ENCODE data around the gene NOD2. TPM values are rescaled to one million over a fixed set of nuclear protein-coding genes. Genes with fewer than 3 reads are reported as not detected.

Gene NOD2
- total and polyA plus RNA-seq, 2 of the 13 experiments (the other 11 are each of a cell fraction or from before 2014, with no cell fraction given): 0.27 to 0.81 TPM

DNA sequence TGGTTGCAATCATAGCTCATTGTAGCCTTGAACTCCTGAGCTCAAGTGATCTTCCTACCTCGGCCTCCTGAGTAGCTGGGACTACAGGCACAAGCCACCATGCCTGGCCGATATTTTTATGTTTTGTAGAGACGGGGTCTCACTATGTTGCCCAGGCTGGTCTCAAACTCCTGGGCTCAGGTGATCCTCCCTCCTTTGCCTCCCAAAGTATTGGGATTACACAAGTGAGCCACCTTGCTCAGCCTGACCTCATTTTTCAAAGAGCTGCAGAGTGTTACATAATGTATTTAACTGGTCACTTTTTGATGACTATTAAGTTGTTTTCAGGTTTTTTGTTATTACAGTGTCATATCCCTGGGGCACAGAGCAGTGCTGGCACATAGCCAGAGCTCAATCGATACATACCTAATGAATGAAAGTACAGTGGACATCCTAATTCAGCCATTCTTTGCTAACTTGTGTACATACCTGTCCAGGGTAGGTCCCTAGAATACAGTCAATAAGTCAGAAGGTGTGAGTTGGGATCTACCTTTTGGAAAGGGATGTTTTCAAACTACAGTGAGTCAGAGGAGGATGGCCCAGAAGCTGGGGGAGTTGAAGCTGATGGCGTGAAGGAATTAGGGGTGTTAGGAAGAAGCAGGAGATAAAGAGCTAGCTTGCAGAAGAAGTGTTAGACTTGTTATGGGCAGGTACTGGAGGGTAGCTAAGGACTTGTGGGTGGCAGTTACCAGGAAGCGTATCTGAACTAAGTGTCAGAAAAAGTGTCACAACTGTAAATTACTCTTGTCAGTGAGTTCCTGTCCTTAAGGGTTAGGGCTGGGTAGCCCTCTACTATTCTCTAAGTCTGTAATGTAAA, 28.4 kb downstream of the NOD2 start (continued):
- TF ChIP-seq, protein P1, sequence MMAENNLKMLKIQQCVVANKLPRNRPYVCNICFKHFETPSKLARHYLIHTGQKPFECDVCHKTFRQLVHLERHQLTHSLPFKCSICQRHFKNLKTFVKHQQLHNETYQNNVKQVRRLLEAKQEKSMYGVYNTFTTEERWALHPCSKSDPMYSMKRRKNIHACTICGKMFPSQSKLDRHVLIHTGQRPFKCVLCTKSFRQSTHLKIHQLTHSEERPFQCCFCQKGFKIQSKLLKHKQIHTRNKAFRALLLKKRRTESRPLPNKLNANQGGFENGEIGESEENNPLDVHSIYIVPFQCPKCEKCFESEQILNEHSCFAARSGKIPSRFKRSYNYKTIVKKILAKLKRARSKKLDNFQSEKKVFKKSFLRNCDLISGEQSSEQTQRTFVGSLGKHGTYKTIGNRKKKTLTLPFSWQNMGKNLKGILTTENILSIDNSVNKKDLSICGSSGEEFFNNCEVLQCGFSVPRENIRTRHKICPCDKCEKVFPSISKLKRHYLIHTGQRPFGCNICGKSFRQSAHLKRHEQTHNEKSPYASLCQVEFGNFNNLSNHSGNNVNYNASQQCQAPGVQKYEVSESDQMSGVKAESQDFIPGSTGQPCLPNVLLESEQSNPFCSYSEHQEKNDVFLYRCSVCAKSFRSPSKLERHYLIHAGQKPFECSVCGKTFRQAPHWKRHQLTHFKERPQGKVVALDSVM (CRISPR knock-in tag; IDR thresholded peaks at IDR 0.05): peak; percentile 85
- TF ChIP-seq ETV5 (CRISPR knock-in tag; IDR thresholded peaks at IDR 0.05; ENCODE audit: borderline replicate concordance) (no peak), MXD4 (CRISPR knock-in tag; IDR thresholded peaks at IDR 0.05) (no peak), NFKBIZ (CRISPR knock-in tag; IDR thresholded peaks at IDR 0.05) (no peak), TBX2 (CRISPR knock-in tag; IDR thresholded peaks at IDR 0.05; ENCODE audit: borderline replicate concordance) (0 out of 2 replicates have a peak, but pooled peaks have one; percentile 15), ZSCAN20 (CRISPR knock-in tag; IDR thresholded peaks at IDR 0.05; ENCODE audit: borderline replicate concordance) (0 out of 2 replicates have a peak, but pooled peaks have one; percentile 14), CHD4 (IDR thresholded peaks at IDR 0.05; ENCODE audit: borderline replicate concordance, low read length) (no peak), ZNF792 (CRISPR knock-in tag; IDR thresholded peaks at IDR 0.05) (no peak), ZMYM4 (CRISPR knock-in tag; IDR thresholded peaks at IDR 0.05) (no peak), ZNF883 (CRISPR knock-in tag; IDR thresholded peaks at IDR 0.05; ENCODE audit: not compliant biosample characterization) (no peak), RAD51 (IDR thresholded peaks at IDR 0.05; ENCODE audit: borderline replicate concordance) (no peak), SOX5 (CRISPR knock-in tag; IDR thresholded peaks at IDR 0.05; ENCODE audit: borderline replicate concordance) (no peak)
- TF ChIP-seq, protein P2, sequence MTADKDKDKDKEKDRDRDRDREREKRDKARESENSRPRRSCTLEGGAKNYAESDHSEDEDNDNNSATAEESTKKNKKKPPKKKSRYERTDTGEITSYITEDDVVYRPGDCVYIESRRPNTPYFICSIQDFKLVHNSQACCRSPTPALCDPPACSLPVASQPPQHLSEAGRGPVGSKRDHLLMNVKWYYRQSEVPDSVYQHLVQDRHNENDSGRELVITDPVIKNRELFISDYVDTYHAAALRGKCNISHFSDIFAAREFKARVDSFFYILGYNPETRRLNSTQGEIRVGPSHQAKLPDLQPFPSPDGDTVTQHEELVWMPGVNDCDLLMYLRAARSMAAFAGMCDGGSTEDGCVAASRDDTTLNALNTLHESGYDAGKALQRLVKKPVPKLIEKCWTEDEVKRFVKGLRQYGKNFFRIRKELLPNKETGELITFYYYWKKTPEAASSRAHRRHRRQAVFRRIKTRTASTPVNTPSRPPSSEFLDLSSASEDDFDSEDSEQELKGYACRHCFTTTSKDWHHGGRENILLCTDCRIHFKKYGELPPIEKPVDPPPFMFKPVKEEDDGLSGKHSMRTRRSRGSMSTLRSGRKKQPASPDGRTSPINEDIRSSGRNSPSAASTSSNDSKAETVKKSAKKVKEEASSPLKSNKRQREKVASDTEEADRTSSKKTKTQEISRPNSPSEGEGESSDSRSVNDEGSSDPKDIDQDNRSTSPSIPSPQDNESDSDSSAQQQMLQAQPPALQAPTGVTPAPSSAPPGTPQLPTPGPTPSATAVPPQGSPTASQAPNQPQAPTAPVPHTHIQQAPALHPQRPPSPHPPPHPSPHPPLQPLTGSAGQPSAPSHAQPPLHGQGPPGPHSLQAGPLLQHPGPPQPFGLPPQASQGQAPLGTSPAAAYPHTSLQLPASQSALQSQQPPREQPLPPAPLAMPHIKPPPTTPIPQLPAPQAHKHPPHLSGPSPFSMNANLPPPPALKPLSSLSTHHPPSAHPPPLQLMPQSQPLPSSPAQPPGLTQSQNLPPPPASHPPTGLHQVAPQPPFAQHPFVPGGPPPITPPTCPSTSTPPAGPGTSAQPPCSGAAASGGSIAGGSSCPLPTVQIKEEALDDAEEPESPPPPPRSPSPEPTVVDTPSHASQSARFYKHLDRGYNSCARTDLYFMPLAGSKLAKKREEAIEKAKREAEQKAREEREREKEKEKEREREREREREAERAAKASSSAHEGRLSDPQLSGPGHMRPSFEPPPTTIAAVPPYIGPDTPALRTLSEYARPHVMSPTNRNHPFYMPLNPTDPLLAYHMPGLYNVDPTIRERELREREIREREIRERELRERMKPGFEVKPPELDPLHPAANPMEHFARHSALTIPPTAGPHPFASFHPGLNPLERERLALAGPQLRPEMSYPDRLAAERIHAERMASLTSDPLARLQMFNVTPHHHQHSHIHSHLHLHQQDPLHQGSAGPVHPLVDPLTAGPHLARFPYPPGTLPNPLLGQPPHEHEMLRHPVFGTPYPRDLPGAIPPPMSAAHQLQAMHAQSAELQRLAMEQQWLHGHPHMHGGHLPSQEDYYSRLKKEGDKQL (CRISPR knock-in tag; IDR thresholded peaks at IDR 0.05; ENCODE audit: low read depth): no peak
- TF ChIP-seq, protein P3, sequence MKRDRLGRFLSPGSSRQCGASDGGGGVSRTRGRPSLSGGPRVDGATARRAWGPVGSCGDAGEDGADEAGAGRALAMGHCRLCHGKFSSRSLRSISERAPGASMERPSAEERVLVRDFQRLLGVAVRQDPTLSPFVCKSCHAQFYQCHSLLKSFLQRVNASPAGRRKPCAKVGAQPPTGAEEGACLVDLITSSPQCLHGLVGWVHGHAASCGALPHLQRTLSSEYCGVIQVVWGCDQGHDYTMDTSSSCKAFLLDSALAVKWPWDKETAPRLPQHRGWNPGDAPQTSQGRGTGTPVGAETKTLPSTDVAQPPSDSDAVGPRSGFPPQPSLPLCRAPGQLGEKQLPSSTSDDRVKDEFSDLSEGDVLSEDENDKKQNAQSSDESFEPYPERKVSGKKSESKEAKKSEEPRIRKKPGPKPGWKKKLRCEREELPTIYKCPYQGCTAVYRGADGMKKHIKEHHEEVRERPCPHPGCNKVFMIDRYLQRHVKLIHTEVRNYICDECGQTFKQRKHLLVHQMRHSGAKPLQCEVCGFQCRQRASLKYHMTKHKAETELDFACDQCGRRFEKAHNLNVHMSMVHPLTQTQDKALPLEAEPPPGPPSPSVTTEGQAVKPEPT (CRISPR knock-in tag; IDR thresholded peaks at IDR 0.05; ENCODE audit: low read depth): no peak
- TF ChIP-seq, protein P4, sequence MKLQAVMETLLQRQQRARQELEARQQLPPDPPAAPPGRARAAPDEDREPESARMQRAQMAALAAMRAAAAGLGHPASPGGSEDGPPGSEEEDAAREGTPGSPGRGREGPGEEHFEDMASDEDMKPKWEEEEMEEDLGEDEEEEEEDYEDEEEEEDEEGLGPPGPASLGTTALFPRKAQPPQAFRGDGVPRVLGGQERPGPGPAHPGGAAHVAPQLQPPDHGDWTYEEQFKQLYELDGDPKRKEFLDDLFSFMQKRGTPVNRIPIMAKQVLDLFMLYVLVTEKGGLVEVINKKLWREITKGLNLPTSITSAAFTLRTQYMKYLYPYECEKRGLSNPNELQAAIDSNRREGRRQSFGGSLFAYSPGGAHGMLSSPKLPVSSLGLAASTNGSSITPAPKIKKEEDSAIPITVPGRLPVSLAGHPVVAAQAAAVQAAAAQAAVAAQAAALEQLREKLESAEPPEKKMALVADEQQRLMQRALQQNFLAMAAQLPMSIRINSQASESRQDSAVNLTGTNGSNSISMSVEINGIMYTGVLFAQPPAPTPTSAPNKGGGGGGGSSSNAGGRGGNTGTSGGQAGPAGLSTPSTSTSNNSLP (IDR thresholded peaks at IDR 0.05; ENCODE audit: low read depth, low read length): no peak
- TF ChIP-seq, protein P5, sequence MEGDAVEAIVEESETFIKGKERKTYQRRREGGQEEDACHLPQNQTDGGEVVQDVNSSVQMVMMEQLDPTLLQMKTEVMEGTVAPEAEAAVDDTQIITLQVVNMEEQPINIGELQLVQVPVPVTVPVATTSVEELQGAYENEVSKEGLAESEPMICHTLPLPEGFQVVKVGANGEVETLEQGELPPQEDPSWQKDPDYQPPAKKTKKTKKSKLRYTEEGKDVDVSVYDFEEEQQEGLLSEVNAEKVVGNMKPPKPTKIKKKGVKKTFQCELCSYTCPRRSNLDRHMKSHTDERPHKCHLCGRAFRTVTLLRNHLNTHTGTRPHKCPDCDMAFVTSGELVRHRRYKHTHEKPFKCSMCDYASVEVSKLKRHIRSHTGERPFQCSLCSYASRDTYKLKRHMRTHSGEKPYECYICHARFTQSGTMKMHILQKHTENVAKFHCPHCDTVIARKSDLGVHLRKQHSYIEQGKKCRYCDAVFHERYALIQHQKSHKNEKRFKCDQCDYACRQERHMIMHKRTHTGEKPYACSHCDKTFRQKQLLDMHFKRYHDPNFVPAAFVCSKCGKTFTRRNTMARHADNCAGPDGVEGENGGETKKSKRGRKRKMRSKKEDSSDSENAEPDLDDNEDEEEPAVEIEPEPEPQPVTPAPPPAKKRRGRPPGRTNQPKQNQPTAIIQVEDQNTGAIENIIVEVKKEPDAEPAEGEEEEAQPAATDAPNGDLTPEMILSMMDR (CRISPR knock-in tag; IDR thresholded peaks at IDR 0.05): no peak

Measured in HepG2 (cell line).